Measurements from ENCODE around the gene SLC35F3. TPM values are rescaled to one million over a fixed set of nuclear protein-coding genes. Genes with fewer than 3 reads are reported as not detected.

Gene SLC35F3
- polyA plus RNA-seq, 1 of the 3 experiments (the other 2 are of a cell fraction), result 0.87 TPM

GRCh38 chr1:234139966-234140365 is 235.5 kb downstream of the SLC35F3 start (continued):
- TF ChIP-seq MAX (IDR thresholded peaks at IDR 0.05; ENCODE audit: low read depth) (no peak), FOSL2 (IDR thresholded peaks at IDR 0.05; ENCODE audit: borderline replicate concordance, low read depth) (peak; percentile 89), GATA2 (CRISPR knock-in tag; IDR thresholded peaks at IDR 0.05) (no peak), TEAD4 (IDR thresholded peaks at IDR 0.05; ENCODE audit: borderline replicate concordance, insufficient read depth) (peak; percentile 66; the same call in 1 of the 2 replicates), FOXJ3 (CRISPR knock-in tag; IDR thresholded peaks at IDR 0.05) (no peak)

- 72% methylated on average over 9 of the region's 9 CpGs for WGBS (ENCODE audit: low lambda C conversion rate)
- TF ChIP-seq ELF1 (IDR thresholded peaks at IDR 0.05), result no peak
- TF ChIP-seq SMC3 (IDR thresholded peaks at IDR 0.05; ENCODE audit: low read depth, low read length), result no peak
- TF ChIP-seq SIN3A (IDR thresholded peaks at IDR 0.05; ENCODE audit: borderline replicate concordance, low read depth, low read length), result no peak
- TF ChIP-seq YY1 (IDR thresholded peaks at IDR 0.05; ENCODE audit: low read depth), result no peak
- DNase-seq, result no peak
- H3K4me2 ChIP-seq, result no peak overlapping the region
- no peak overlapping the region for H3K4me3 ChIP-seq (ENCODE audit: low read depth in 2 of 2, low read length in 1 of 2)
- H3K27me3 ChIP-seq (ENCODE audit: insufficient read depth), result no peaks in the 10 kb centered on the region
- peak overlapping the region in 1 of 2 experiments; percentile 79; a peak in 2 of 4 replicates for H3K27ac ChIP-seq (ENCODE audit: low read depth in 2 of 2, low read length in 1 of 2)
- no peaks in the 10 kb centered on the region for H3K79me2 ChIP-seq (ENCODE audit: insufficient read depth)
- H3K9ac ChIP-seq, result peak overlapping the region; percentile 38
- H2AFZ ChIP-seq (ENCODE audit: low read depth), result no peak overlapping the region; the same call in 1 of the 2 replicates
- no peaks in the 10 kb centered on the region for H3K9me2 ChIP-seq
- H3F3A ChIP-seq (replicated peaks; ENCODE audit: insufficient read depth), result peaks cover 15% of the 10 kb centered on the region
- no peaks in the 10 kb centered on the region for H4K20me1 ChIP-seq (ENCODE audit: insufficient read depth)
- H3K4me1 ChIP-seq (ENCODE audit: control insufficient read depth in 1 of 2, insufficient read depth in 2 of 2, low read depth in 1 of 2, low read length in 1 of 2), result peaks cover 0 to 11% of the 10 kb centered on the region in 2 experiments; a peak in 1 of 4 replicates
- ChIA-PET POLR2A (no interaction called here), CTCF (interaction anchor here (1.3 kb wide), 1 partner anchor 170 kb away, joined by 3 read pairs; no protein-coding TSS in a partner anchor)
- H3K36me3 ChIP-seq (replicated peaks in 1 of 2; ENCODE audit: control insufficient read depth in 1 of 2, insufficient read depth in 2 of 2, low read length in 1 of 2), result no peaks in the 10 kb centered on the region
- no peaks in the 10 kb centered on the region for H3K9me3 ChIP-seq
These were observed 235.9 kb downstream of the SLC35F3 start for GRCh38 chr1:234140388-234140787.

GRCh38 chr1:234141006-234141405 is 236.5 kb downstream of the SLC35F3 start:
- Histone ChIP-seq H3K4me1 (ENCODE audit: control insufficient read depth in 1 of 2, insufficient read depth in 2 of 2, low read depth in 1 of 2, low read length in 1 of 2) (peaks cover 0 to 13% of the 10 kb centered on the region in 2 experiments; a peak in 1 of 4 replicates), H3K9me3 (no peaks in the 10 kb centered on the region), H3K27me3 (ENCODE audit: insufficient read depth) (no peaks in the 10 kb centered on the region), H2AFZ (ENCODE audit: low read depth) (no peak overlapping the region; the same call in 1 of the 2 replicates), H3K36me3 (replicated peaks in 1 of 2; ENCODE audit: control insufficient read depth in 1 of 2, insufficient read depth in 2 of 2, low read length in 1 of 2) (no peaks in the 10 kb centered on the region), H3K9me2 (no peaks in the 10 kb centered on the region), H4K20me1 (ENCODE audit: insufficient read depth) (no peaks in the 10 kb centered on the region), H3K27ac (ENCODE audit: low read depth in 2 of 2, low read length in 1 of 2) (peak overlapping the region in 1 of 2 experiments; percentile 79; a peak in 2 of 4 replicates), H3K4me2 (no peak overlapping the region), H3K79me2 (ENCODE audit: insufficient read depth) (no peaks in the 10 kb centered on the region), H3K4me3 (ENCODE audit: low read depth in 2 of 2, low read length in 1 of 2) (no peak overlapping the region), H3K9ac (peak overlapping the region; percentile 38), H3F3A (replicated peaks; ENCODE audit: insufficient read depth) (peaks cover 18% of the 10 kb centered on the region)
- WGBS (ENCODE audit: low lambda C conversion rate), result 83% methylated on average over 2 of the region's 2 CpGs
- ChIA-PET CTCF (interaction anchor here (0.6 to 1.5 kb wide), 3 partner anchors 27 to 169 kb away, joined by 3 to 5 read pairs (median 3); no protein-coding TSS in a partner anchor), POLR2A (no interaction called here)
- no peak for DNase-seq
- no peak for TF ChIP-seq MAX (IDR thresholded peaks at IDR 0.05; ENCODE audit: low read depth)
- TF ChIP-seq CTCF (IDR thresholded peaks at IDR 0.05), result no peak
- TF ChIP-seq NFIC (IDR thresholded peaks at IDR 0.05; ENCODE audit: borderline replicate concordance), result no peak
- TF ChIP-seq REST (IDR thresholded peaks at IDR 0.05; ENCODE audit: low read depth, low read length), result no peak
- no peak for TF ChIP-seq TAF1 (IDR thresholded peaks at IDR 0.05; ENCODE audit: borderline replicate concordance, low read depth, low read length)
- TF ChIP-seq JUND (IDR thresholded peaks at IDR 0.05), result no peak
- no peak for TF ChIP-seq GATA2 (CRISPR knock-in tag; IDR thresholded peaks at IDR 0.05)
- no peak for TF ChIP-seq NRF1 (IDR thresholded peaks at IDR 0.05; ENCODE audit: low read depth, low read length)
- TF ChIP-seq GABPA (IDR thresholded peaks at IDR 0.05; ENCODE audit: low read depth), result no peak
- no peak for TF ChIP-seq YY1 (IDR thresholded peaks at IDR 0.05; ENCODE audit: low read depth)
- no peak for TF ChIP-seq FOSL2 (IDR thresholded peaks at IDR 0.05; ENCODE audit: borderline replicate concordance, low read depth)
- TF ChIP-seq RXRA (IDR thresholded peaks at IDR 0.05; ENCODE audit: borderline replicate concordance, low read depth), result no peak
- TF ChIP-seq TCF12 (IDR thresholded peaks at IDR 0.05), result no peak
- no peak for TF ChIP-seq FOXJ3 (CRISPR knock-in tag; IDR thresholded peaks at IDR 0.05)
- no peak for TF ChIP-seq CHD2 (IDR thresholded peaks at IDR 0.05; ENCODE audit: low read length, partially characterized antibody)

All from SK-N-SH (cell line).